OCI-LY1 (cell line): ENCODE data around the gene ANK3.

Experiments
- H2AFZ ChIP-seq: fragments of 200-600 bp; sonication (generic), shearing (Covaris generic); 2 replicates; pipeline ENCODE4 v1.6.0; 2014; ENCODE audit warnings: antibody characterized with exemption, mild to moderate bottlenecking, low read length
- H3F3A ChIP-seq: fragments of 200-600 bp; sonication (generic), shearing (Covaris generic); 2 replicates; pipeline ENCODE4 v1.6.0; 2014; ENCODE audit warnings: mild to moderate bottlenecking, antibody characterized with exemption, low read length, moderate library complexity; ENCODE audit not compliant: insufficient read depth
- H3K27ac ChIP-seq: fragments of 200-600 bp; sonication (generic); 2 replicates; pipeline ENCODE4 v1.5.1; 2014; ENCODE audit warnings: low read length, mixed run types, mild to moderate bottlenecking, low read depth; ENCODE audit not compliant: poor library complexity, severe bottlenecking
- H3K27me3 ChIP-seq: fragments of 200-600 bp; sonication (generic); 2 replicates; pipeline ENCODE4 v1.6.0; 2014; ENCODE audit warnings: antibody characterized with exemption, mild to moderate bottlenecking, low read length, moderate library complexity; ENCODE audit not compliant: insufficient read depth
- H3K36me3 ChIP-seq: fragments of 200-600 bp; sonication (generic); 2 replicates; pipeline ENCODE4 v1.6.1; 2014; ENCODE audit warnings: mild to moderate bottlenecking, antibody characterized with exemption, low read length, moderate library complexity, mixed read lengths; ENCODE audit not compliant: insufficient read depth
- H3K4me1 ChIP-seq: fragments of 200-600 bp; sonication (generic); 2 replicates; pipeline ENCODE4 v1.5.1; 2014; ENCODE audit warnings: mild to moderate bottlenecking, low read length, moderate library complexity; ENCODE audit not compliant: insufficient read depth, severe bottlenecking
- H3K4me2 ChIP-seq: fragments of 200-600 bp; sonication (generic), shearing (Covaris generic); 2 replicates; pipeline ENCODE4 v1.6.1; 2014; ENCODE audit warnings: low read length
- H3K4me3 ChIP-seq: fragments of 200-600 bp; sonication (generic); 2 replicates; pipeline ENCODE4 v1.5.1; 2014; ENCODE audit warnings: low read length, low read depth, mild to moderate bottlenecking, mixed read lengths; ENCODE audit not compliant: poor library complexity, severe bottlenecking
- H3K79me2 ChIP-seq: fragments of 200-600 bp; shearing (Covaris generic); 2 replicates; pipeline ENCODE4 v1.6.1; 2016; ENCODE audit warnings: mixed run types, low read length, mixed read lengths; ENCODE audit not compliant: insufficient read depth
- H3K9ac ChIP-seq: fragments of 200-600 bp; sonication (generic), shearing (Covaris generic); 2 replicates; pipeline ENCODE4 v1.6.1; 2014; ENCODE audit warnings: mild to moderate bottlenecking, low read length, mixed read lengths
- H3K9me2 ChIP-seq: fragments of 200-600 bp; sonication (generic), shearing (Covaris generic); 2 replicates; pipeline ENCODE4 v1.6.1; 2014; ENCODE audit warnings: low read depth, mild to moderate bottlenecking, low read length, mixed read lengths
- H3K9me3 ChIP-seq: fragments of 200-600 bp; shearing (Covaris generic); 2 replicates; pipeline ENCODE4 v1.6.1; 2014; ENCODE audit warnings: low read length, mixed read lengths
- H4K20me1 ChIP-seq: fragments of 200-600 bp; sonication (generic), shearing (Covaris generic); 2 replicates; pipeline ENCODE4 v1.6.0; 2016; ENCODE audit warnings: mild to moderate bottlenecking, low read length; ENCODE audit not compliant: insufficient read depth
- EZH2 ChIP-seq: fragments of 200-600 bp; sonication (generic), shearing (Covaris generic); IDR thresholded peaks from 2 replicates; pipeline ENCODE4 v1.8.0; 2017; ENCODE audit warnings: borderline replicate concordance, mixed run types, mild to moderate bottlenecking, antibody characterized with exemption, low read length, moderate library complexity, mixed read lengths
- TF ChIP-seq, protein P1 (sequence below): fragments of 200-600 bp; sonication (generic), shearing (Covaris generic); IDR thresholded peaks from 2 replicates; pipeline ENCODE4 v1.5.1; 2017; ENCODE audit warnings: mild to moderate bottlenecking, antibody characterized with exemption, low read length, moderate library complexity, mixed read lengths

The ANK3 gene

DNA sequence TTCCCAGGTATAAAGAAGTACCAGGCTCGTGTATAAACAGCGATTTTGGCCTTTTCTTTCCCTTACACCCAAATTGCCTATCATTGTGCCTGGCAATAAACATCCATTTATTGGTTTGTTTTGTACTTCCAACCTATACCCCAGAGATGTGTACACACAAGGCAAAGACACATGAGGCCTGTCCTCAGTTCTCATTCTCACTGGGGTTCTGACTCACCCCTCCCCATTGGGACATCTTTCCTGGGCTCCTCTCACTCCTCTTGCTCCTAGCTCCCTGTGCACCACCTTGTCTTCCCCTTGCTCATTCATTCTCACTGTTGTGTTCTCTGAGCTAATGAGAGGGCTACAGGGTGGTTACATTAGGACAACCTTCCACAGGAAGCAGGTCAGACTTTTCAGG lies 240.7 kb downstream of the ANK3 start:
- Histone ChIP-seq H3K79me2 (no peaks in the 10 kb centered on the region), H3K27ac (no peak overlapping the region), H4K20me1 (no peaks in the 10 kb centered on the region), H3K4me1 (no peaks in the 10 kb centered on the region), H2AFZ (no peak overlapping the region), H3K4me2 (no peak overlapping the region), H3K27me3 (no peaks in the 10 kb centered on the region), H3K4me3 (no peak overlapping the region), H3F3A (no peaks in the 10 kb centered on the region), H3K36me3 (peaks cover 26% of the 10 kb centered on the region), H3K9me3 (0 out of 2 replicates have a peak, but pooled peaks cover 2% of the 10 kb centered on the region), H3K9me2 (no peaks in the 10 kb centered on the region), H3K9ac (no peak overlapping the region)
- TF ChIP-seq, protein P1, sequence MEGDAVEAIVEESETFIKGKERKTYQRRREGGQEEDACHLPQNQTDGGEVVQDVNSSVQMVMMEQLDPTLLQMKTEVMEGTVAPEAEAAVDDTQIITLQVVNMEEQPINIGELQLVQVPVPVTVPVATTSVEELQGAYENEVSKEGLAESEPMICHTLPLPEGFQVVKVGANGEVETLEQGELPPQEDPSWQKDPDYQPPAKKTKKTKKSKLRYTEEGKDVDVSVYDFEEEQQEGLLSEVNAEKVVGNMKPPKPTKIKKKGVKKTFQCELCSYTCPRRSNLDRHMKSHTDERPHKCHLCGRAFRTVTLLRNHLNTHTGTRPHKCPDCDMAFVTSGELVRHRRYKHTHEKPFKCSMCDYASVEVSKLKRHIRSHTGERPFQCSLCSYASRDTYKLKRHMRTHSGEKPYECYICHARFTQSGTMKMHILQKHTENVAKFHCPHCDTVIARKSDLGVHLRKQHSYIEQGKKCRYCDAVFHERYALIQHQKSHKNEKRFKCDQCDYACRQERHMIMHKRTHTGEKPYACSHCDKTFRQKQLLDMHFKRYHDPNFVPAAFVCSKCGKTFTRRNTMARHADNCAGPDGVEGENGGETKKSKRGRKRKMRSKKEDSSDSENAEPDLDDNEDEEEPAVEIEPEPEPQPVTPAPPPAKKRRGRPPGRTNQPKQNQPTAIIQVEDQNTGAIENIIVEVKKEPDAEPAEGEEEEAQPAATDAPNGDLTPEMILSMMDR, result no peak
- no peak for TF ChIP-seq EZH2

GRCh38 chr10:60148266-60148840 lies 241.3 kb downstream of the ANK3 start:
- H4K20me1 ChIP-seq, result no peaks in the 10 kb centered on the region
- TF ChIP-seq EZH2, result no peak
- TF ChIP-seq, protein P1, result no peak
- H3K9ac ChIP-seq, result no peak overlapping the region
- H3K27ac ChIP-seq, result no peak overlapping the region
- no peak overlapping the region for H2AFZ ChIP-seq
- H3F3A ChIP-seq, result no peaks in the 10 kb centered on the region
- H3K9me3 ChIP-seq, result 0 out of 2 replicates have a peak, but pooled peaks cover 2% of the 10 kb centered on the region
- H3K36me3 ChIP-seq, result peaks cover 25% of the 10 kb centered on the region
- no peak overlapping the region for H3K4me2 ChIP-seq
- H3K4me3 ChIP-seq, result no peak overlapping the region
- H3K4me1 ChIP-seq, result no peaks in the 10 kb centered on the region
- no peaks in the 10 kb centered on the region for H3K79me2 ChIP-seq
- H3K27me3 ChIP-seq, result no peaks in the 10 kb centered on the region
- no peaks in the 10 kb centered on the region for H3K9me2 ChIP-seq

GRCh38 chr10:60147576-60148265 lies 242.0 kb downstream of the ANK3 start:
- H4K20me1 ChIP-seq, result no peaks in the 10 kb centered on the region
- no peak overlapping the region for H3K4me3 ChIP-seq
- TF ChIP-seq EZH2, result no peak
- TF ChIP-seq, protein P1, result no peak
- H3K9ac ChIP-seq, result no peak overlapping the region
- no peaks in the 10 kb centered on the region for H3F3A ChIP-seq
- no peak overlapping the region for H3K4me2 ChIP-seq
- no peaks in the 10 kb centered on the region for H3K9me2 ChIP-seq
- no peaks in the 10 kb centered on the region for H3K4me1 ChIP-seq
- 0 out of 2 replicates have a peak, but pooled peaks cover 2% of the 10 kb centered on the region for H3K9me3 ChIP-seq
- no peak overlapping the region for H2AFZ ChIP-seq
- no peaks in the 10 kb centered on the region for H3K79me2 ChIP-seq
- H3K36me3 ChIP-seq, result peaks cover 19% of the 10 kb centered on the region
- H3K27me3 ChIP-seq, result no peaks in the 10 kb centered on the region
- H3K27ac ChIP-seq, result no peak overlapping the region
